Right kidney (tissue), 9 donors: Measurements from ENCODE around the gene FAM186B.
A peak's percentile ranks its signal among the peaks of the same experiment; 100 is the strongest.
"Not testable (repeated sequence)": the region's sequence is repeated elsewhere in the genome, so short reads cannot be mapped to it uniquely, and the experiment has no call there.

ENCODE experiments used
- DNase-seq: peaks from one replicate; pipeline ENCODE4 v3.0.0-alpha.2; 2016
- long read RNA-seq, 8 donors: transcript quantifications; one replicate each; lab custom pipeline, GENCODE V29; 2026

The FAM186B gene
- long read RNA-seq, donor 1 = 0 reads
- long read RNA-seq, donor 2 = 0 reads
- long read RNA-seq, donor 3 = 0 reads
- long read RNA-seq, donor 4 = 0 reads
- long read RNA-seq, donor 5 = 0 reads
- long read RNA-seq, donor 6 = 0 reads
- long read RNA-seq, donor 7 = 0 reads
- long read RNA-seq, donor 8 = 0 reads

- DNase-seq = not testable (repeated sequence)
Measured at GRCh38 chr12:49605539-49605938, at the start of gene FAM186B. Gene FAM186B (minus strand): TSS chr12:49605639. CDS start chr12:49605477, 162 bp downstream.

- DNase-seq = no peak
Measured at GRCh38 chr12:49654715-49655114, 49.3 kb upstream of the FAM186B start.

DNA sequence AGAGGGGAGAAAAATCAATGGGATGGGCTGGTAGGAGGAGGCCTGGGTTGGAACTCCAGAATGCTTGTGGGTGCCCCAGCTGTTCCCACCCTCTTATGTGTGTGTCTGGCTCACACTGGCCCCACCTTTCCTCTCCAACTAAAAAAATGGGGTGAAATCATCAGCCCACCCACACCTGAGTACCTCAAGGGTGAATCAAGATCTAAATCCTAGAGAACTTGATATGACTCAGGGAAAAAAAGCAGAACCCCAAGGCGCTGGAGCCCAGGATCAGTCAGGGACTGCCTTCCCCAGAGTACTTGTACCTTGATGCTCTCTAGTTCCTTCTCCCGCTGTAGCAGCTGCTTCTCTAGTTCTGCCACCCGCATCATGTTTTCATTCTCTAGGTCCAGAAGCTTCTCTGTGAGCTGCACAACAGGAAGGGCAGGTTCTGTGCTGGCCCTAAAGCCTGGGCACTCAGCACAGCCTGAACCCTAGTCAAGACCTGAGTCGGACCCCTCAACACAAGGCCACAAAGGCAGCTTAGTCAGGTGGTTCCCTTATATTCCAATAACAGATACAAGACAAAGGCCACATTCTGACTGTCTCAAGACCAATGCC lies 47.6 kb upstream of the FAM186B start:
- DNase-seq = no peak

GRCh38 chr12:49651855-49652254 lies 46.4 kb upstream of the FAM186B start:
- DNase-seq = no peak

DNA sequence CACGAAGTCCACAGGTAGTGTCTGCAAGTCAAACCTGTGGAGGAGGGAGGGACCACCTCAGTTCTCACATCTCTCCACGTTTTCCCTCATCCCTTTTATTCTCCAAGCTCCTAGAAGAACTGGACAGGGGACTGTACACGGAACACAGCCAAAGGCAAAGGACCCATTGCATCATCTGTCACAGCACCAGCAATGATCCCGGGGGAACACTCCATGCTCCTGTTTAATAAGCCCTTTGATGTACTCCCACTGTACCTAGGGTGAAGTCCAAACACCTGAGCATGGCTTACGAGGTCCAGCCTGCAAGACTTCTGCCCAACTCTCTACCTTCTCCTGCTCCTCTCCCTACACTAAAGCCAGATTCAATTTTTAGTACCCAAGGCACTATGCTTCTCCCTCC lies 44.5 kb upstream of the FAM186B start:
- no peak for DNase-seq

GRCh38 chr12:49649445-49649844 lies 44.0 kb upstream of the FAM186B start:
- no peak for DNase-seq

- no peak for DNase-seq
Measured at GRCh38 chr12:49648712-49649003, 43.2 kb upstream of the FAM186B start.

GRCh38 chr12:49647827-49648711 lies 42.6 kb upstream of the FAM186B start:
- DNase-seq = no peak

DNA sequence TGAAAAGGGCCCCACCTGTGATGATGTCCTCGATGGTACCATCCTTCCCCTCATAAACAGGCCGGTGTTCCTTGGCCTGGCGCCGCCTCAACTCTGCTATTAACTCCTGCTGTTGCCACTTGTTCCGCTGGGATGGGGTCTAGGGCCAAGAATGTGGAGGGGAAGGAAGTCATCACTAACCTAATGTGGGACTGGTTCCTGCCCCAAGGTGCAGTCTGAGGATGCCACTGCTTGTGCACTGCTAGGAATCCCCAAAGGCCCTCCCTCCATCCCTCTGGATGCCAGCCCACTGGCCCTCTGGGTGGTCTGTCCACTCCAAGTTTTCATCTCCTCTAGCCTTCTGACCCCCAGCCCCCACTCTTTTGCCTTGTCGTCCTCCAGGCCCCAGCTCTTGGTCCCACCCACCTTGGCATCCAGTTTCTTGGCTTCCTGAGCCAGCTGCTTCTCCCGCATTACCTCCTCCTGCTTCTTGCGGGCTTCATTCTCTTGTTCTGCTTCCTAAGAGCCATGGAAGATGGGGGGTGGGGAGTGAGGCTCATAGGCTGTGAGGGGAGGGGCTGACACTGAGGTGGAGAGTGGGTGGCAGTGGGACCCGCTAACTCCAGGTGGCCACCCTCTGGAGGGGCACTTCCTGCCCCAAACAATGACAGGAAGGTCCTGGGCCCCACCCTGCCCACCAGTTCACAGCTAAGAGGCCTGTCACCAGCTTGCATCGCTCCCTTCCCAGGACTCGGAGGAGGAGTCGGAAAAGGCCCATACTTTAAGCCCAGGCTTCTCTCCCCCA lies 41.6 kb upstream of the FAM186B start:
- DNase-seq = no peak

GRCh38 chr12:49646331-49646830 lies 40.9 kb upstream of the FAM186B start:
- no peak for DNase-seq

- DNase-seq = no peak
Measured at GRCh38 chr12:49645146-49646039, 40.0 kb upstream of the FAM186B start.

DNA sequence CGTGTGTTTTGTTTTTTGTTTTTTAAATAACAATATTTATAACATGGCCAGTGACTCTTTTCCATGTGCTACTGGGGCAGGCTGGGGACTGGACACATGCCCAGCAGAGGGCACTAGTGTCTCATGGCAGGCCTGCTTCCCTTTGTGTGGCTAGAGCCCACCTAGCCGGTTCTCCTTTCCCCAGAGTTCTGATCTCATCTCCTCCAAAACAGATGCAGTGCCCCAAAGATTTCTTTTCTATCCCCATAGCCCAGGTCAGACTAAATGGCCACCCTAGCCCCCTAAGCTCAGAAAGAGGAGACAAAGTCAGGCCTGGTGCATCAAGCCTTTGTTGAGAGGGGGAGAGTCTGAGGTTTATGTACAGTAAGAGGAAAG lies 39.2 kb upstream of the FAM186B start:
- peak; percentile 73 for DNase-seq

- no peak for DNase-seq
Measured at GRCh38 chr12:49643961-49644619, 38.7 kb upstream of the FAM186B start.

DNA sequence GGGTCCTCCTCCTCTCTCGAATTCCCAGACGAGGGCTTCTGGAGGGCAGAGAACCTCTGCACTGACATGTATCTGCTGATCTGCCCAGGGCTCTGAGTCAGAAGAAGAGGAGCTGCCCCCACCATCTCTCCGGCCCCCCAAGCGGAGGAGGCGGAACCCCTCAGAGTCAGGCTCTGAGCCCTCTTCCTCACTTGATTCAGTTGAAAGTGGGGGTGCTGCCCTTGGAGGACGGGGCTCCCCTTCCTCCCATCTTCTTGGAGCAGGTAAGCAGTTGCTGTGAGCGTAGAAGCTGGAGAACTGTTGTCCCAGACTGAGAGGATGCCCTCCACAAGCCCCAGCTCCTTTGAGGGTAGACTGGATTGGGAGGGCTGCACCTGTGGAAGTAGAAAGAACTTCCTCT lies 37.7 kb upstream of the FAM186B start:
- no peak for DNase-seq

- no peak for DNase-seq
Measured at GRCh38 chr12:49642370-49642802, 36.9 kb upstream of the FAM186B start.

GRCh38 chr12:49641748-49642369 lies 36.4 kb upstream of the FAM186B start:
- no peak for DNase-seq

DNA sequence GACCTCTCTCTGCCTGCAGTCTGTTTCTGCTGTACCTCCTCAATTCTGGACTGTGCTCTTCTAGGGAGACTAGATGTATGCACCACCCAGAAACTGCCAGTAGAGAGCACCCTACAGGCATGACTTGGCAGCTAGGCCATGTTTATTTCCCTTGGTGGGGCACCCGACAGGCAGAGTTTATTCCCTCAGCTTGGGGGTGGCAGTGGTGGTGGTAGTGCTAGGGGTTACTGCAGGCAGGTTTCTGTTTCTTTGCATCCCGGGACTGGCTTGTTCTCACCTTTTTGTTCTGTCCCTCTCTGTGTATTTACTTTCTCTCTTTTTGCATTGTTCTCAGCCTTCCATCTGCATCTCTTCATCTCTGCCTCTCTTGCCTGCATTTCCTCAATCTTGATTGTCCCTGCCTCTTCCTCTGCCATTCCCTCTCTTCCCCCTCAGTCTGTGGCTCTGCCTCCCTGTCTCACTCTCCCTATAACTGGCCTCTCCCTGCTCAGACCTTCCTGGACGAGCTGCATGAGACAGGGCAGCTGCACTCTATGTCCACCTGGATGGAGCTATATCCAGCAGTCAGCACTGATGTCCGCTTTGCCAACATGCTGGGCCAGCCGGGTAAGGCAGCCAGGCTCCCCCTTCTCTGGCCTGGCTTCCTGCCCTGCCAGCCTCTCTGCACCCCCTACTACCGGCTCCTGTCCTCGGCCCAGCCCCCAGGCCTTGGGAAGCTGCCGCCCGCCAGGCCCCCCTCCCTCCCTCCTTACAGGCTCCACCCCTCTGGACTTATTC lies 31.7 kb upstream of the FAM186B start:
- peak; percentile 63 for DNase-seq

DNA sequence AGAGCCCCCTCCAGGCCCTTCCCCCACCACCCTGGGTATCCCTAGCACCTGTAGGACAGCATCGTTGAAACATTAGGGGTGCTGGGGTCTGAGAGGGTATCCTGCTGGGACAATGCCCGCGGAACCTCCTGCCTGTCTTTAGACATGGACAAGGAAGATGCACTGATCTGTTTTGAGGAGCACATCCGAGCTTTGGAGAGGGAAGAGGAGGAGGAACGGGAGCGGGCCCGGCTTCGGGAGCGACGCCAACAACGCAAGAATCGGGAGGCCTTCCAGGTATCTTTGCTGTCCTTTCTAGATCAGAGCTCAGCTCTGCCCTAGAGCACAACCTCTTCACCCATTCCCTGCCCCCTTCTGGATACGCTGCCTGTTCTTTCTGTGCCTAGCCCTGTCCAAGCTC lies 31.1 kb upstream of the FAM186B start:
- DNase-seq = peak; percentile 31

DNA sequence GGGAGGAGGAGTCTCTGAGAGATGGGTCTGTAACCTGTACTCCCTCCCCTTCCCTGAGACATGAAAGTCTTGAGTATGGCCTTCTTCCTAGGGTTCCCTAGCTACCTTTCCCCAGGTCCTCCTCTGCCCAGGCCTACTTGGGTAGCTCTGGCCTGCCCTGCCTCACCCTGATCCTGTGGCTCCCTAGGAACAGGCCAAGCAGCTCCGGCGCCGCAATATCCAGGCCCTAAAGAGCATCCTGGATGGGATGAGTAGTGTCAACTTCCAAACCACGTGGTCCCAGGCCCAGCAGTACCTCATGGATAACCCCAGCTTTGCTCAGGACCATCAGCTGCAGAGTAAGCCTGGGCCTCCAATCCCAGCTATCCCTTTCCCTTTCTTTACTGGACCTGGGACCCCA lies 30.2 kb upstream of the FAM186B start:
- DNase-seq = no peak

- DNase-seq = no peak
Measured at GRCh38 chr12:49635036-49635435, 29.6 kb upstream of the FAM186B start.
